Ecto neural progenitor cell (in vitro differentiated cells): ENCODE results near the gene CELA1.

Experiments used
- DNase-seq: peaks from one replicate; pipeline ENCODE4 v3.0.0-alpha.2; 2018; ENCODE audit warnings: low spot score

CELA1 gene

DNA sequence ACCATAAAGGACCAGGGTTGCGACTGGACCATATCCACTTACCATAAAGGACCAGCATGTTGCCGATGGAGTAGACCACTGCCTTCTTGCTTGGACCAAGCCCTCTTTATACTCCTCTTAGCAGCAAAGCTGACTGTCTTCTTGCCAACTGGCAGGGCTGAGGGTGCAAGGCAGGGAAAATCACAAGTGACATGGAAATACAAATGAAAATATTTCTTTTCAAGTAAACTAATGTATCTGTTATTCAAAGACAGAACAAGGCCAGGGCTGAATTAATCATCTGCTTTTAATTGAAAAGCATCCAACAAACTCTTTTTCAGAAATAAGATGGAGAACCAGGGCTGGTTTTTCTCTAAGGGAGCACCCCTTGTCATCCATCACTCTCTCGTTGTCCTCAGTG, at the start of gene CELA1:
Gene CELA1, minus strand, starts transcription at position 99 of the 400 bp plus-strand sequence. Its CDS starts 41 bp downstream, at position 58.
- DNase-seq: no peak

DNA sequence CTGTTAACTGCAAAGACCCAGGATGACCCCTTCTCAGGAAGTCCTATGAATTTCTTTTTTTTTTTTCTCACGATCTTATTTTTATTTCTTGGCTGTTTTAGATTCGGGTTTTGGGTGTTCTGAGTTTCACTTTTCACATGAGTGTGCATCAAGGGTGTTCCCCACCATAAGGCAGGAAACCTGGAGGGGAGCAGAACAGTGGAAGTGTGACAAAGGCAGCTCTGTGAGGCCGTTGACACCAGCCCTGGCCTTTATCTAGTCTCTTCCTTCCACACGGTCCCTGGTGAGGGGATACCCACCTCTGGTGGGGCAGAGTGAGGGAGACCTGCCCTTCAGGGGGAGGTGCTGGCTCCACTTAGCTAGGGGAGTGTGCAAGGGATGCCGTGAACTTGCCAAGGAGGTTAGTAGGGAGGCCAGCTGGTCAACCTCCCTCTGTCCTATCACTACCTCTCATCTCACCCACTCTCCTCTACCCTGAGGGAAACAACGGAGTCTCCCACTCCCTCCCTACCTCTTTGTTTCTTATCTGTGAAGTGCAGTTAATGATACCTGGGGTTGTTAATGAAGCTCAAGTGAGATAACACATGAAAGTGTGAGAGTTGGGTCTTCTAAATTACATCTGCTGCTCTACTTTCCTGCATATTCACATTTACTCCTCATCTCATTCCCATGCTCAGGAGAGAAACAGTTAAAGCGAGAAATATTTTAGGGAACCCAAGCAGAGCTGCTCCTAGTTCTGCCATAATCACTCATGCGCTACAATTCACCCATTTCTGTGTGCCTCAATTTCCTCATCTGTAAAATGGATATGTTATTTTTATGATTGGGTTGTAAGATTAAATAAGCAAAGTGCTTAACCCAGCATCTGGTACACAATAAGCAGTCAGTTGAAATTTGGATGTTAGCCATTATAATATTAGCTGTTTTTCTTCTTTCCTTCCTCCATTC, 49.1 kb upstream of the CELA1 start:
- no peak for DNase-seq

DNA sequence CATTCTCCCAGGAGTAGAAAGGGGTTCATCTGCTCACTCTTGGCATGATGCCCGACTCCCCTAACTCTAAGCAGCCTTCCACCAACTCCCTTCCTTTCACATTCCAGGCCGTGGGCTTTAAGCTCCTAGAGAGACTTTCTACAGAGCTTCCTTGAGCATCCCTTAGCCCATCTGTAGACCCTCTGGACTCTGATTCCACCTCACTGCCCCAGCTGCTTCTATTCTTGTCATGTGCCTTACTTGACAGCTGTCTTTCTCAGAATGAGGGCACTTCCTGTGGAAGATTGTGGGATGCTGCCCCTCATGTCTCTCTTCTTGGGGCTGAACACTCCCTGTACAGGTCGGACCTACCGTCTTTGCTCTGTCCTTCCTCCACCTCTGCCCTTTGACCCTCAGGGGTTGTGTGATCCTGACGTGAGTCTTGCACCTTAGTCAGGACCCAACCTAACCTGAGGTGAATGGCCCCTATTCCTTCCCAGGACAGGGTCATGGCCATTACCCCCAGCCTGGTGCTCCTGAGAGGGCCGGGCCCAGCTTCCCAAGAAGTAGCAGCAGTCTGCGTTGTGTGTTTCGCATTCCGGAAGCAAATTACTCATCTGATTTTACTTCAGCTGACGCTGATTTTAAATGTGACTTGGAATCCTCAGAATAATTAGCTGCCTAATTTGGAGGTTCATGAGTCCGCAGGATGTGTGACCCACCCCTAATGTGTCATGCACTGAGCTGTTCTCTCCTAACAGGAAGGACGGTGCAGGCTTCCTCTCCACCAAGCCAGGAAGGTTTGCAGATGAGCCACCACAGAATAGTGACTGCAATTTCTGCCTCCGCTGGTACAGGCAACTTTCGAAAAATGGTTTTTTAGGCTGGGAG, 47.4 kb upstream of the CELA1 start:
- DNase-seq: no peak

DNA sequence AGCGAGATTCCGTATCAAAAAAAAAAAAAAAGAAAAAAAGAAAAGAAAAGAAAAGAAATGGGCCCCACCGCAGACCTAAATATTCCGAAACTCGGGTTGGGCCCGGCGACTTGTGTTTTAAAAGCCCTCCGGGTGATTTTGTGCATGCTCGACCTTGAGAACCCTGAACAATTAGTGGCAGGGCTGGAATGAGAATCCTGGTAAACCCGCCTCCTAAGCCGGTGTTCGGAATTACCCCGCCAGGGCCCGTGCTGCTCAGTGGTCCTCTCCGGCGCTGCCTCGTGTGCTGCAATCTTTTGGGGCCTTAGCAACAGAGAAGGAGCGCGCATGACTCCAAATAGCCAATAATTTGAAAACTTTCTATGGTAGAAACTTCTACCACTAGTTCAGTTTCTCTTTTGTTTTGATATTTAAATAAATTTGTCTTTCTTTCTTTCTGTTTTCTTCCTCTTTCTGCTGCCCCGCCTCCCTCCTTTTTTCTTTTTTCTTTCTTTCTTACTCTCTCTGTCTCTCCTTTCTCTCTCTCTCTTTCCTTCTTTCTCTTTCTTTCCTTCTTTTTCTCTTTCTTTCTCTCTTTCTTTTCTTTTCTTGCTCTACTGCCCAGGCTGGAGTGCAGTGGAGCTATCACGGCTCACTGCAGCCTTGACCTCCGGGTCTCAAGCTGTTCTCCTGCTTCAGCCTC, 46.2 kb upstream of the CELA1 start:
- DNase-seq: peak; percentile 74

DNA sequence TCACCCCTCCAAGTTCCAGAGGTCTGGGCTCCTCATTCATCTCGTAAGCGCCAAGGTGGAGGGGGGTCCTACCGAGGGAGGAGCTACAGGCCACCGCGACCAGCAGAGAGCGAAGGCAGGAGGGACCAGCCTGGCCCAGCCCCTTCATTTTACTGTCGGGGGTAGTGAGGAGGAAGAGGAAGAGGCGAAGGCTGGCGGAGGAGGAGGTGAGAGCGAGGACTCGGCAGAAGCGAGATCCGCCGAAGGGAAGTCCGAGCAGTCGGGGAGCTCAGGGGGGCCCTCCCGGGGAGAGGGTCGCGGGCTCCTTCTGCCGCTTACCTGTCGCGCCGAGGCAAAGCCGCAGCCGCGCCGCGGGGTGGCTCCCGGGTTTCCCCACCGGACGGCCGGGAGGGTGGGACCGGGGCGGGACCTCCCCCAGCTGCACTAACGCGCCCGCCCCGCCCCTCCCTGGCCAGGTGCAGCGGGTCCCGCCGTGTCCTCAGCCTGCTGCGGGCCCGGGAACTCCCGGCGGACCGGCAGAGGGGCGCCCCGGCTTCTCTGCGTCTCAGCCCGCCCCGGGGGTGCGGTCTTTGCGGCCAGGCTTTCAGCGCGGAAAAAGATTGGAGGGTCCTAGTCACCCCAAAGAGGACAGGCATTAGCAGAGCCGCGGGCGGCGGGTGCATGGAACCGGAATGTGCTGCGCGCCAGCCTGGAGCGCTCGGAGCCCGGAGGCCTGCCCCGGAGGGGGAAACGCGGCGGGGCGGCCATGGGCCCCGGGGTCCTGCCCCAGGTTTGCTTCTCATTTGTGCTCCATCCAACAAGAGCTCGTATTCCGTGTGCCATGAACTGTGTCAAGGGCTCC, 45.0 kb upstream of the CELA1 start, which contains the start of gene GALNT6:
Gene GALNT6, minus strand, starts transcription at position 124 of the 841 bp plus-strand sequence. CDS start 11,625 bp downstream, outside the sequence.
- peak; percentile 81 for DNase-seq

DNA sequence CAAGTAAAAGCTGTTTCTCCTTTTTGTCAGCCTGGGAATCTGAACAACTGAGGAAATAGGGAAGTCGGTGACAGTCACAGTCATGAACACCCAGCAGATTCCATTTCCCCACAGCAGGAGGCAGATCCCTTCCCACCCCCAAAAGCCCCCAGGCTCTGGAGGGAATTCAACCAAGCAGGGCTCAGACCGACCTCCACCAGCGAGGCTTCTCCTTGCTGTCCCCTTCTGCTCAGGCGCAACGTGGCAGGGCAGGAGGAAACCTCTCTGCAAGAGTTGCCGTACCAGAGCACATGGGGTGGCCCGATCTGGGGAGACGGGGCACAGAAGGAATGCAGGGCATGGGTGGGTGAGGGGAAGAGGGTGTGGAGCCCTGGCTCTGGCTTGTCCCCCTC, 44.4 kb upstream of the CELA1 start:
- DNase-seq: peak; percentile 80

DNA sequence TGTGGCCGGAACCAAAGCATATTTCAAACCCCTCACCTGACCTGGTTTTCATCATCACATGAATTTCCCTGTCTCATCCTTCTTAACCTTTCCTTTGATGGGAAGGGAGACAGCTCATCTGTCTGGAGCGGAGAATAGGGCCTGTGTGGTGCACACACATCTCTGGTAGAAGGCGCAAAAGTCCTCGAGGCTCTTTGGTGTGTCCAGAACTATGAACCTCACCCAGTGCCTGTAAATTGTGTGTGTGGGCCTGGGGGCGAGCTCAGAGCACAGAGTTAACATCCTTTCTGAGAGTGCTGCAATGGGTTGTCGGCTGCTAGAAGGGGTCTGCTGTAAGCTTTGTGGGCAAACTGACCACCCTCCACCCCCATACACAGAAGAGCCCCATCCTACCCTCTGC, 44.0 kb upstream of the CELA1 start:
- no peak for DNase-seq

DNA sequence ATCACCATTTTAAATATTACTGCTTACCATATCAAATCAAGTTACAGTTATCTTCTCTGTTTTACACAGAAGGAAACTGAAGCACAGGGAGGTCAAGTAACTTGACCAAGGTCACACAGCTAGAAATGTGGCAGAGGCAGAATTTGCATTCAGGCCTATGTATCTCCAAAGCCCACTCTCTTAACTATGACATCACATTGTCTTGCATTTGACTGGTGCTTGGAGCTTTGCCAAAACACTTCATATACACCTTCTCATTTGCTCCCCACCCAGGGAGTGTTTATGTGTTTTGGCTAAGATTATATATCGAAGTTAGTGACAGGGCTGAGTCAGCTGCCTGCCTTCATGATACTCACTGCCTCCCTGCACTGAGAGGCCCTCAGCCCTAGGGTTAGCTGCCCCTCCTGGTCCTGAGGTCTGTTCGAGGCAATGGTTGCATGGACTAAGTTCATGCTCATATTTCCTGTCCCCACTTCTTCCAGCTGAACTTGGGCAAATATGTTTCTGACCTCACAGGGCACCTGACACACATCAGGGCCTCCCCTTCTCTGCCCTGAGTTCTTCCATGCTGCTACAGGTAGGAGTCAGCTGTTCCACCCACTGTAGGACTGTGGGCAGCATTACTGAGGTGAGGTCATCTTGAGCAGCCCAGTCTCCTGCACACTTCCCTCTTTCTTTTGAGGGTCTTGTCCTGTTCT, 43.0 kb upstream of the CELA1 start:
- no peak for DNase-seq

DNA sequence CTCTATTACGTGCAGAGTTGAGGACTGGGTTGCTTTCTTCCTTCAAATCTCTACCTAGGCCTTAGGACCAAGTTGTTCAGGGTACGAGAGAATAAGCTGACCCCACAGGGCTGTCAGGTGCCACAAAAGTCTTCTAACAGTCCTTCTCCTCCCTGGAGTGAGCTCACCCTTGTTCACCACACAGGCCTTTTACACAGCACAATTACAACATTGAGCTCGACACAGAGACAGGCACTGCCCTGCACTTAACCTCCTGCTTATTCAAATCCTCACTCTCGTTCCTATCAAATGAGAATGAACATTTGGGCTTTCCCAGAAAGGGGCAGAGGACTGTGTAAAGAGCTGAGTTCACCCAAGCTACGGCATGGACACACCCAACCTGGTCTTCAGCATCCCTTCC, 42.4 kb upstream of the CELA1 start:
- no peak for DNase-seq

DNA sequence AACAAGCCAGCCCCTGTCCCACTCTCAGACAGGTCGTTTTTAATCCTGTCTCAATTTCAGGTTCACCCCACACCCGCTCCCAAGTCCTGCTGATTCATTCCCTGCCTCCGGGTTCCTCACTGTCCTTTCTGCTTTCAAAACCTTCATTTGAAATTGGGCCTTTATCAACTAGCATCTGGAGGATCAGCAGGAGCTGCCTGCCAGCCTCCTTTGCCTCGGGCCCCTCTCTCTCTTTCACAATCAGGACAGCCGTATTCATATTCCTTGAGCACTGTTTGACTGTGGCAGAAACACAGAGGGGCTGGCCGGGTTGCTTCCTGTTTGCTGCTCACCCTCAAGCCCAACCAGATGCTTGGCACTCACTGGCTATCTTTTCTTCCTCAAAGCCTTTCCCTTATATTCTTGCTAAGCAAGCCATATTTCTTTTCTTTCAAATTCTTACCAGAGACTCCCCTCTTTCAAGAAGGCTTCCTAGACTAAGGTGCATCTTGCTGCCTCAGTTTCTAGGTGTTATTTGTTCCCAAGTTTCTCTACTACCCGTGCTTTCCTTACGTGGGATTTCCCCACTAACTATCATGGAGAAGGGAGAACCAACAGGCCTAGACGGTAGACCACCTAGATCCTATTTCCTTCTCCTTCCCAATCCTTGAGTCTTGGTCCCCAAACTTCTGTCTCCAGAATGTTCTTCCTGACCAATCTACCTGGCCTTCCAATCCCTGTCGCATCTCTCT, 41.8 kb upstream of the CELA1 start:
- no peak for DNase-seq

DNA sequence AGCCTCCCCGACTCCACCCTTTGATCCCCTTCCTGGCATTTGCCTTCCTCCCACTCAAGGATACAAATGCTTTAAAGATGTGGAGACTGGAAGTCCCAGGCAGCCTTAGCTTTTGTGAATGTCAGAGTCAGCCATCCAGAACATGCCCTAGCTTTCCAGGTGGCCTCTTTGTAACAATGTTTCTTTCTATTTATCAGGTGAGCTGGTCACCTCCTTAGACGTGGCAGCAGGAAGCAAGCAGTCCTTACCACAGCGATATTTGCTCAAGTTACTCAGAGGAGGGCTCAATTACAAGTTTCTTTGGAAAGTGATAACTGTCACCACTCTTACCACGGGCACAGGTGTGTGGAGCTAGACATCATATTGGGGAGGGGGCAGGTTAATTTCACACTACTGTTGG, 39.9 kb upstream of the CELA1 start:
- DNase-seq: no peak

DNA sequence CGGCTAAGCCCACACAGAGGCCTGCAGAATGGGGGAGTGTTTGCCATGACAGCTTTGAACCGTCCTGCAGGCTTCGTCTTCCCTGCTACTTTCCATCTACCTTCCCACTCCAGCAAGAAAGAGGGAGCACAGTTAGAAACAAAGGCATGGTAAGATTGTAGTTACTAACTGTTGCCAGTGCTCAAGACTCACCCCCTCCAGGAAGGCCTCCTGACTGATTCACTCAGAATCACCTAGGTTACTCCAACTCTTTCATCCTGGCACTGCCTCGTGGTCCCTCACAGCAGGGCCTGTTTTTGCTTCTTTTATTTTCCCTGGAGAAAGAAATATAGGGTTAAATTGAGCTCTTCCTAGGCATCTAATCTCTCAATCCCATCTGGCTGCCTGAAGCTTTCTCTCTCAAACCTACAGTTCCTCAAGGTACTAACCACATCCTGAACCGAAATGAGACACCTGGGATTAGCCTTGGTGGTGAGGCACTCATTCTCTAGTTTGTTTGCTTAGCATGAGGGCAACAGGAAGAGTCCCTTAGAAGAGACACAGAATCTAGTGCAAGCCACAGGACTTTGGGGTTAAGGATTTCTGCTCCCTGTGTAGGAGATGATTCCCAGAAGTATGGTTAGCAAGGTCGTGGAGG, 36.9 kb upstream of the CELA1 start:
- DNase-seq: no peak

DNA sequence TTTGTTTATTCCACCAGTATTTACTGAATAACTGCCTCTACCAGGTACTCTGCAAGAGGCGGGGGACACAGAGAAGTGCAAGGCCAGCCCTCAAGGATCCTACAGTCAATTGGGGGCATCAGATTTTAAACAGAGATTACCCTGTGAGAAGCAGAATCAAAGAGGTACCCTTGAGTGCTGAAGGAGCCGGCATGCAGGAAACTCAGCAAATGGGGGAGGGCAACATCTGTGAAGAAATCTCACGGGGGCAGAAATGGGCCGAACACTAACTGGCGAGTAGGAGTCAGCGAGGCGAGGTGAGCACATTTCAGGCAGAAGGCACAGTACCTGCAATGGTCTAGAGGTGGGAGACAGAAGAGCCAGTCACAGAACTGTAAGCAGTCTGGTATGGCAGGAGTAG, 35.7 kb upstream of the CELA1 start:
- DNase-seq: no peak

DNA sequence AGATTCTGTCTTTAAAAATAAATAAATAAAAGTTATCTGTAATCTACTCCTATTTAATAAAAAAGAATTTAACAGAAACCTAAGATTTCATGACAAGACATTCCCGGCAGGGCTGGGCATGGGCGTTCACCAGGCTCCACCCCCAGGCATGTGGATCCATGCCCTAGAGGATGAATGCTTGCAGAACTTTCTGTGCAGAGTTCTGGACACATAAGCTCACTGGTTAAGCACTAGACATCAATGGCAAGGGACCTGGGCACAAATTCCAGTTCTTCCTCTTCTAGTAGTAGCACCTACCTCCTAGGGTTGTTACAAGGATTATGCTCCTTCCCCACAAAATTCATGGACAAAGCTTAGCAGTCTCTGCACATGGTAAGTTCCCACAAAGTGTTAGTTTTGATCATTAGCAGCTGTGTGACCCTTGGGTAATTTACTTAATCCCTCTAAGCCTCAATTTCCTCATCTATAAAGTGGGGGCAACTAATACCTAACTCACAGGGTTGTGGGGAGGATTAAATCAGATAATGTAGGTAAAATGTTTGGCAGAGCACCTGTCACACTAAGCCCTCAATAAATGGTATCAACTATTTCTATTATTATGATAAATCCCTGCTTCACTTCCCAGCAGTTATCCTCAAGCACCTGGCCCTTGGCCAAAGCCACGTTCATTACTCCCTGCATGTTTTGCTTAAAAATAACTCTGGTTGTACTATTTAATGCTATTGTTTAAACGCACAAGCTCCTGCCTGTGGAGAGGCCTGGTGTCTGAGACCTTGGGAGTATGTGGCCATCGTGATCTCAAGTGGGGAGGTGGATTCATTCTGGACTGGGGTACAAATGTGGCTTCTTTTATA, 35.0 kb upstream of the CELA1 start:
- DNase-seq: no peak

DNA sequence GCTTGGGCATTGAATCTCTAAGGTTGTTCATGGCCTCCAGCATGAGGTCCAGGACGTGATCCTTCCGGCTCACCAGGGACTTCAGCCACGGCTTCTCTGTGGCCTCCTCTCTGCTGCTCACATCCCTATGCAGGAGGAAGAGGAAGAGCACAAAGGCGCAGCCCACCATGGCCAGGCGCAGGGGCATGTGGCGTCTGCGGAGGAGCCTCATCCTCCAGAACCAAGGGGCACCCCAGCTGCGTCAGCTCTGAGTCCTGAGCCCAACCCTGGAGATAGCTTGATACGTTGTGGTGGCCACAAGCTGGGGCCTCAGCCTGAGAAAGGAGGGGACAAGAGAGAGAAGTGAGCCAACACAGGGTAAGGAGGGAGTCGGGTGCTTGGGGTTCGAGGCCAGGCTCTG, 33.1 kb upstream of the CELA1 start:
- no peak for DNase-seq

DNA sequence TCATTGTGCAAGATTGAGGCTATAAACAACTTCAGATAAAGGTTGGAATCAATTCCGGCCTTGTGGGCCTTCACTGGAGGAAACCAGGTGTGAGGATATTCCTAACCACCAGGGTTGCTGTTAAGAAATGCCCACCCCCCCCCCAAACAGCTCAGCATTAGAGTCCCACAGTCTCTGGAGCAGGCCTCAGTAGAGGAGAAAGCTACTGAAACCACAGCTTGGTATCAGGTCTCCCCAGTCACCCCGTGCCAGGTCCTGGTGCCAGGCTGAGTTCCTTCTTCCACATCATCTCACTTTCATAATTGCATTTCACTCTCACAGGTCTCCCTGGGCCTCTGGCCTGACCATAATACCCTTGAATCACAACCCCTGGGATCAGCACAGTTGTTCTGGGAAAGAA, 32.3 kb upstream of the CELA1 start:
- DNase-seq: no peak

DNA sequence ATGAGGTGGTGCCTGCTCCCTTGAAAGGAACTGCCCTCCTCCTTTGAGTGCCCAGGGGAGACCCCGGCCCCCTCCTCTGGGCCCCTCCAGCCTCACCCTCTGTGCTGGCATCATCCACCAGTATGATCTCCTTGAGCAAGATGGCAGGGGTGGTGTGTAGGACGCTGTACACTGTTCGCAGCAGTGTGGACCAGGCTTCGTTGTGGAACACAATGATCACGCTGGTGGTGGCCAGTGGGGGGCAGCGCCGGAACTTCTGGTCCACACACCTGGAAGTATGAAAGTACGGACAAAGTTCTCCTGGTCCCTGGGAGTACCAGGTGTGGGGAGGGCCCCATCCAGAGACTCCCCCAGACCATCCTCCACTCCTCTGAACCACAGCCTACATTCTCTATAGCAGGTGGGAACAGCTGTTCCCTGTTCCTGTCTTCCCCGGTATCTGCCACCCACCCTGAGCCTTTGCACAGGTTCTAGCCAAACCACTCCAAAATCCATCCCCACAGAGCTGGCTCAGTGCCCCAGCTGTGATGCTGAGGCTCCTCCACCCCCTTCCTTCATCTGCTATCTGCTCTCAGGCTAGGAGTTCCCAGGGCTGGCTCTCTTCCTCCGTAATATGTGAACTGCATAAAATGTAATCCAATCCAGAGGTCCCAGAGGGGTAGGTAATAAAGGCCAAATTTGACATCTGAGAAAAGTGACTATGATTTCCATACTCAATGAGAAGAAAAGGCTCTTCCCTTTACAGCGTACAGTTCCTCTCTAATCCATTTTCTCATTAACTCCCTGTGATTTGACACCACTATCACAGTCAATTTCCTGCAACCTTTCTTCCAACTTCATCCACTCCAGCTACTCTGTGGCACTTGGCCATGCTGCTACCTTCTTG, 30.9 kb upstream of the CELA1 start:
- no peak for DNase-seq

DNA sequence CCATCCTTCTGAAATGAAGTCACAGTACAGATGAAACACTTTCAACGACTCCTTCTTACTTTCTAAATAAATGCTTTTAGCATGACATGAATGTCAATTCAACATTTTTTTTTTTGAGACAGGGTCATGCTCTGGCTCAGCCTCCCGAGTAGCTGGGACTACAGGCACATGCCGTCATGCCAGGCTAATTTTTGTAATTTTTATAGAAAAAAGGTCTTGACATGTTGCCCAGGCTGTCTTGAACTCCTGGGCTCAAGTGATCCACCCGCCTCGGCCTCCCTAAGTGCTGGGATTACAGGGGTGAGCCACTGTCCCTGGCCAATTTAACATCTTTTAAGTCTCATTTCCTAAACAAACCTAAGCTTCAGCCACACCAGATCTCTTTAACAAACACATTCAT, 28.4 kb upstream of the CELA1 start:
- no peak for DNase-seq
